ENCODE data around the gene CHST14. TPM values are rescaled to one million over a fixed set of nuclear protein-coding genes. Genes with fewer than 3 reads are reported as not detected.
A peak's percentile ranks its signal among the peaks of the same experiment; 100 is the strongest.

Gene CHST14
- total RNA-seq, 1 donor from 2014 or later, result 25.7 TPM

- Histone ChIP-seq H3K27me3 (ENCODE audit: insufficient read depth, low read length) (no peaks in the 10 kb centered on the region), H3K4me2 (ENCODE audit: low read length) (peak overlapping the region; percentile 64), H4K20me1 (ENCODE audit: insufficient read depth, low read length) (peaks cover 74% of the 10 kb centered on the region), H3K79me2 (ENCODE audit: insufficient read depth, low read length) (peaks cover 70% of the 10 kb centered on the region), H3K4me3 (ENCODE audit: insufficient read depth, low read depth, low read length) (no peak overlapping the region), H3K36me3 (ENCODE audit: insufficient read depth, low read length) (no peaks in the 10 kb centered on the region), H3K4me1 (ENCODE audit: insufficient read depth, low read length) (peaks cover 22% of the 10 kb centered on the region), H3K27ac (ENCODE audit: low read depth, low read length) (no peak overlapping the region), H3K9me3 (ENCODE audit: insufficient read depth, low read depth, low read length) (no peaks in the 10 kb centered on the region), H2AFZ (ENCODE audit: low read depth, low read length) (no peak overlapping the region), H3K9ac (ENCODE audit: low read length) (peak overlapping the region; percentile 17)
- Mint-ChIP-seq H3K4me3 (ENCODE audit: unreplicated experiment) (peak overlapping the region; percentile 54), H3K9me3 (ENCODE audit: unreplicated experiment) (no peaks in the 10 kb centered on the region), H3K27ac (ENCODE audit: unreplicated experiment) (peak overlapping the region; percentile 62), H3K36me3 (ENCODE audit: low read depth, unreplicated experiment) (peaks cover 2% of the 10 kb centered on the region), H3K27me3 (ENCODE audit: low read depth, unreplicated experiment) (no peaks in the 10 kb centered on the region), H3K4me1 (ENCODE audit: low read depth, unreplicated experiment) (peaks cover 37% of the 10 kb centered on the region)
- peak; percentile 62 for DNase-seq (ENCODE audit: low read depth)
- no peak for TF ChIP-seq EZH2 (IDR thresholded peaks at IDR 0.05; ENCODE audit: insufficient read depth, low read length)
- no peak for FAIRE-seq
These were observed 25.3 kb upstream of the CHST14 start for GRCh38 chr15:40445421-40445922.

GRCh38 chr15:40446144-40446543 is 24.6 kb upstream of the CHST14 start:
- no peak overlapping the region for H3K4me3 ChIP-seq (ENCODE audit: insufficient read depth, low read depth, low read length)
- no peaks in the 10 kb centered on the region for H3K27me3 ChIP-seq (ENCODE audit: insufficient read depth, low read length)
- DNase-seq (ENCODE audit: low read depth) (no peak), FAIRE-seq (no peak)
- H3K27me3 Mint-ChIP-seq (ENCODE audit: low read depth, unreplicated experiment), result no peaks in the 10 kb centered on the region
- H3K9me3 Mint-ChIP-seq (ENCODE audit: unreplicated experiment), result no peaks in the 10 kb centered on the region
- peaks cover 39% of the 10 kb centered on the region for H3K4me1 Mint-ChIP-seq (ENCODE audit: low read depth, unreplicated experiment)
- H3K9ac ChIP-seq (ENCODE audit: low read length), result no peak overlapping the region
- H2AFZ ChIP-seq (ENCODE audit: low read depth, low read length), result no peak overlapping the region
- H3K27ac Mint-ChIP-seq (ENCODE audit: unreplicated experiment), result no peak overlapping the region
- no peaks in the 10 kb centered on the region for H3K9me3 ChIP-seq (ENCODE audit: insufficient read depth, low read depth, low read length)
- peaks cover 76% of the 10 kb centered on the region for H3K79me2 ChIP-seq (ENCODE audit: insufficient read depth, low read length)
- H3K4me3 Mint-ChIP-seq (ENCODE audit: unreplicated experiment), result no peak overlapping the region
- no peak overlapping the region for H3K27ac ChIP-seq (ENCODE audit: low read depth, low read length)
- peaks cover 81% of the 10 kb centered on the region for H4K20me1 ChIP-seq (ENCODE audit: insufficient read depth, low read length)
- TF ChIP-seq EZH2 (IDR thresholded peaks at IDR 0.05; ENCODE audit: insufficient read depth, low read length), result no peak
- no peak for TF ChIP-seq CTCF (IDR thresholded peaks at IDR 0.05; ENCODE audit: insufficient read depth, low read depth, low read length)
- H3K36me3 Mint-ChIP-seq (ENCODE audit: low read depth, unreplicated experiment), result peaks cover 4% of the 10 kb centered on the region
- no peaks in the 10 kb centered on the region for H3K36me3 ChIP-seq (ENCODE audit: insufficient read depth, low read length)
- H3K4me2 ChIP-seq (ENCODE audit: low read length), result no peak overlapping the region
- H3K4me1 ChIP-seq (ENCODE audit: insufficient read depth, low read length), result peaks cover 22% of the 10 kb centered on the region

- peaks cover 91% of the 10 kb centered on the region for H4K20me1 ChIP-seq (ENCODE audit: insufficient read depth, low read length)
- peaks cover 5% of the 10 kb centered on the region for H3K36me3 Mint-ChIP-seq (ENCODE audit: low read depth, unreplicated experiment)
- H3K9ac ChIP-seq (ENCODE audit: low read length), result no peak overlapping the region
- TF ChIP-seq EZH2 (IDR thresholded peaks at IDR 0.05; ENCODE audit: insufficient read depth, low read length), result no peak
- no peak for TF ChIP-seq CTCF (IDR thresholded peaks at IDR 0.05; ENCODE audit: insufficient read depth, low read depth, low read length)
- H2AFZ ChIP-seq (ENCODE audit: low read depth, low read length), result no peak overlapping the region
- DNase-seq (ENCODE audit: low read depth) (no peak), FAIRE-seq (no peak)
- no peak overlapping the region for H3K27ac ChIP-seq (ENCODE audit: low read depth, low read length)
- peaks cover 84% of the 10 kb centered on the region for H3K79me2 ChIP-seq (ENCODE audit: insufficient read depth, low read length)
- no peaks in the 10 kb centered on the region for H3K9me3 Mint-ChIP-seq (ENCODE audit: unreplicated experiment)
- peaks cover 17% of the 10 kb centered on the region for H3K4me1 ChIP-seq (ENCODE audit: insufficient read depth, low read length)
- H3K4me1 Mint-ChIP-seq (ENCODE audit: low read depth, unreplicated experiment), result peaks cover 50% of the 10 kb centered on the region
- H3K36me3 ChIP-seq (ENCODE audit: insufficient read depth, low read length), result no peaks in the 10 kb centered on the region
- no peak overlapping the region for H3K4me3 Mint-ChIP-seq (ENCODE audit: unreplicated experiment)
- no peaks in the 10 kb centered on the region for H3K27me3 ChIP-seq (ENCODE audit: insufficient read depth, low read length)
- H3K27me3 Mint-ChIP-seq (ENCODE audit: low read depth, unreplicated experiment), result no peaks in the 10 kb centered on the region
- H3K4me2 ChIP-seq (ENCODE audit: low read length), result no peak overlapping the region
- H3K9me3 ChIP-seq (ENCODE audit: insufficient read depth, low read depth, low read length), result no peaks in the 10 kb centered on the region
- no peak overlapping the region for H3K4me3 ChIP-seq (ENCODE audit: insufficient read depth, low read depth, low read length)
- H3K27ac Mint-ChIP-seq (ENCODE audit: unreplicated experiment), result no peak overlapping the region
These were observed 22.4 kb upstream of the CHST14 start for GRCh38 chr15:40448354-40448753.
